Bronchus fibroblast of lung (primary cell): ENCODE measurements around the gene TTK. TPM values are rescaled to one million over a fixed set of nuclear protein-coding genes. Genes with fewer than 3 reads are reported as not detected.

ENCODE experiments used
- total RNA-seq: library from RNA; depleted of rRNA; stranded (reverse); fragments of >200 nt; gene quantifications from 2 replicates; pipeline ENCODE4 v1.2.3, GENCODE V29; 2015

Gene TTK
- total RNA-seq, result 37.8 and 43.0 TPM in 2 replicates

GRCh38 chr6:80004173-80005072, at the start of gene TTK:
Gene TTK (plus strand): TSS chr6:80004649. CDS start chr6:80005844, 1,195 bp downstream.

Other genes starting within 250 kb of the TTK start
- 5.1 and 6.4 TPM in 2 replicates for gene ELOVL4, start 57.1 kb upstream of the TTK start, total RNA-seq
- 7.7 and 8.9 TPM in 2 replicates for gene BCKDHB, start 102.0 kb downstream of the TTK start, total RNA-seq